H1 (cell line): Measurements from ENCODE around the gene KXD1. TPM values are rescaled to one million over a fixed set of nuclear protein-coding genes. Genes with fewer than 3 reads are reported as not detected.
A peak's percentile ranks its signal among the peaks of the same experiment; 100 is the strongest.

Experiments used
- CTCF ChIA-PET: fragments of 300-600 bp; sonication (Branson Sonifier 250); formaldehyde crosslinking; loops from one replicate; lab custom pipeline; 2021; ENCODE audit not compliant: partially characterized antibody; lab: Charles Lee
- POLR2A ChIA-PET: fragments of 300-600 bp; sonication (Branson Sonifier 250); formaldehyde crosslinking; loops from one replicate; lab custom pipeline; 2021; ENCODE audit warnings: inconsistent platforms; ENCODE audit not compliant: partially characterized antibody; lab: Charles Lee
- DNase-seq, 2 experiments: peaks; one replicate each; pipeline versions ENCODE4 v3.0.0 to v3.0.0-alpha.2; 2010 to 2022; ENCODE audit warnings: low spot score in 2 of 2, low read depth in 1 of 2, mixed read lengths in 1 of 2
- FAIRE-seq: peaks from 2 replicates; lab custom pipeline; 2011; peaks lifted over from hg19 to GRCh38; lab: Jason Lieb, UNC
- H2AFZ ChIP-seq: 2 replicates; pipeline ENCODE4 v1.8.1; 2012; ENCODE audit warnings: low read length, inconsistent platforms
- H2AK5ac ChIP-seq: 2 replicates; pipeline ENCODE4 v1.6.1; 2013; ENCODE audit warnings: low read depth, low read length
- H2BK120ac ChIP-seq: replicated peaks from 2 replicates; pipeline ENCODE3; 2013; ENCODE audit warnings: low read depth, low read length, inconsistent platforms
- H2BK12ac ChIP-seq: 2 replicates; pipeline ENCODE4 v1.6.1; 2013; ENCODE audit warnings: low read depth, low read length
- H2BK15ac ChIP-seq: 2 replicates; pipeline ENCODE4 v1.6.1; 2013; ENCODE audit warnings: low read length
- H2BK20ac ChIP-seq: 2 replicates; pipeline ENCODE4 v1.6.1; 2013; ENCODE audit warnings: low read length
- H2BK5ac ChIP-seq: 2 replicates; pipeline ENCODE4 v1.6.1; 2013; ENCODE audit warnings: low read depth, low read length
- H3K14ac ChIP-seq: 2 replicates; pipeline ENCODE4 v1.6.1; 2013; ENCODE audit warnings: inconsistent platforms; ENCODE audit not compliant: insufficient read length
- H3K18ac ChIP-seq: 2 replicates; pipeline ENCODE4 v1.6.1; 2013; ENCODE audit warnings: low read length; ENCODE audit errors: extremely low read depth
- H3K23ac ChIP-seq: 2 replicates; pipeline ENCODE4 v1.6.1; 2013; ENCODE audit warnings: inconsistent platforms; ENCODE audit not compliant: insufficient read length
- H3K23me2 ChIP-seq: 2 replicates; pipeline ENCODE4 v1.6.1; 2013; ENCODE audit warnings: low read depth, low read length
- H3K27ac ChIP-seq: 2 replicates; pipeline ENCODE4 v1.6.1; 2011; ENCODE audit warnings: low read depth, low read length, inconsistent platforms
- H3K27me3 ChIP-seq, 4 experiments: replicated peaks in 1 of 4; 1 replicate in 1 of 4; 2 replicates in 3 of 4; pipeline versions ENCODE4 v1.6.1 to v1.8.1; 2011 to 2013; ENCODE audit warnings: low read length in 3 of 4, mild to moderate bottlenecking in 3 of 4, inconsistent platforms in 2 of 4, mixed read lengths in 2 of 4, moderate library complexity in 1 of 4; ENCODE audit not compliant: control insufficient read depth in 3 of 4, insufficient read depth in 3 of 4; ENCODE audit errors: extremely low read depth in 1 of 4
- H3K36me3 ChIP-seq, 4 experiments: 2 replicates each; pipeline versions ENCODE4 v1.6.1 to v1.8.1; 2011 to 2013; ENCODE audit warnings: mild to moderate bottlenecking in 4 of 4, low read length in 3 of 4, moderate library complexity in 2 of 4, control low read depth in 1 of 4, inconsistent platforms in 1 of 4; ENCODE audit not compliant: insufficient read depth in 4 of 4, control insufficient read depth in 2 of 4
- H3K4ac ChIP-seq: replicated peaks from 2 replicates; pipeline ENCODE3; 2013; ENCODE audit warnings: low read length, low read depth, mixed read lengths, inconsistent platforms; ENCODE audit not compliant: insufficient read length
- H3K4me1 ChIP-seq, 4 experiments: replicated peaks in 1 of 4; 1 replicate in 1 of 4; 2 replicates in 3 of 4; pipeline versions ENCODE4 v1.6.1 to v1.8.1; 2011 to 2013; ENCODE audit warnings: low read length in 3 of 4, inconsistent platforms in 2 of 4, mixed read lengths in 1 of 4; ENCODE audit not compliant: insufficient read depth in 4 of 4, control insufficient read depth in 3 of 4
- H3K4me2 ChIP-seq, 2 experiments: 2 replicates each; pipeline versions ENCODE4 v1.6.1 to v1.8.1; 2011 to 2013; ENCODE audit warnings: low read depth in 2 of 2, low read length in 2 of 2, control low read depth in 1 of 2, inconsistent platforms in 1 of 2, mild to moderate bottlenecking in 1 of 2; ENCODE audit not compliant: insufficient read depth in 1 of 2
- H3K4me3 ChIP-seq, 4 experiments: fragments of 200-600, 300-600 bp in 1 of 4; sonication (generic), shearing (Covaris generic), sonication (Bioruptor Twin) in 1 of 4; 2 replicates each; pipeline versions ENCODE4 v1.5.1 to v1.8.1; 2011 to 2016; ENCODE audit warnings: low read length in 4 of 4, low read depth in 3 of 4, control low read depth in 2 of 4, inconsistent platforms in 2 of 4, mild to moderate bottlenecking in 2 of 4, mixed read lengths in 1 of 4, moderate library complexity in 1 of 4; ENCODE audit not compliant: insufficient read depth in 2 of 4; ENCODE audit errors: extremely low read depth in 1 of 4
- H3K56ac ChIP-seq: replicated peaks from 2 replicates; pipeline ENCODE3; 2013; ENCODE audit warnings: low read depth, mild to moderate bottlenecking, mixed read lengths, low read length, inconsistent platforms; ENCODE audit not compliant: insufficient read length
- H3K79me1 ChIP-seq: 2 replicates; pipeline ENCODE4 v1.6.1; 2013; ENCODE audit warnings: low read depth, low read length, control low read depth
- H3K79me2 ChIP-seq, 2 experiments: 2 replicates each; pipeline versions ENCODE4 v1.6.1 to v1.8.1; 2012 to 2013; ENCODE audit warnings: low read length in 2 of 2, mild to moderate bottlenecking in 2 of 2, inconsistent platforms in 1 of 2; ENCODE audit not compliant: insufficient read depth in 2 of 2, control insufficient read depth in 1 of 2
- H3K9ac ChIP-seq, 4 experiments: replicated peaks in 1 of 4; 1 replicate in 1 of 4; 2 replicates in 3 of 4; pipeline versions ENCODE4 v1.6.1 to v1.8.1; 2011 to 2013; ENCODE audit warnings: low read depth in 3 of 4, low read length in 3 of 4, control low read depth in 2 of 4, mild to moderate bottlenecking in 2 of 4, moderate library complexity in 2 of 4, inconsistent platforms in 1 of 4; ENCODE audit errors: extremely low read depth in 1 of 4
- H3K9me3 ChIP-seq, 2 experiments: 2 replicates each; pipeline versions ENCODE4 v1.6.1 to v1.8.1; 2012 to 2013; ENCODE audit warnings: mild to moderate bottlenecking in 2 of 2, moderate library complexity in 2 of 2, control low read depth in 1 of 2, inconsistent platforms in 1 of 2, low read depth in 1 of 2, low read length in 1 of 2, mixed read lengths in 1 of 2; ENCODE audit not compliant: insufficient read depth in 2 of 2
- H4K20me1 ChIP-seq, 2 experiments: replicated peaks in 1 of 2; 2 replicates each; pipeline versions ENCODE3 to v1.8.1; 2011 to 2013; ENCODE audit warnings: inconsistent platforms in 2 of 2, low read length in 2 of 2, mild to moderate bottlenecking in 1 of 2; ENCODE audit not compliant: insufficient read depth in 2 of 2, control insufficient read depth in 1 of 2
- H4K5ac ChIP-seq: 2 replicates; pipeline ENCODE4 v1.6.1; 2013; ENCODE audit warnings: low read length, low read depth, mixed read lengths, inconsistent platforms; ENCODE audit not compliant: insufficient read length
- H4K8ac ChIP-seq: 2 replicates; pipeline ENCODE4 v1.8.0; 2013; ENCODE audit warnings: mild to moderate bottlenecking, moderate library complexity, low read length, inconsistent platforms; ENCODE audit not compliant: insufficient read depth; ENCODE audit errors: extremely low read depth
- H4K91ac ChIP-seq: replicated peaks from 2 replicates; pipeline ENCODE3; 2013; ENCODE audit warnings: low read length, mixed read lengths, inconsistent platforms; ENCODE audit not compliant: insufficient read length
- CBX8 ChIP-seq: fragments of 300-800, 300-1000 bp; sonication (generic); IDR thresholded peaks from 2 replicates; pipeline ENCODE4 v1.7.1; 2016; ENCODE audit warnings: low read depth, low read length, borderline replicate concordance
- EP300 ChIP-seq, 2 experiments: IDR thresholded peaks; 1 replicate in 1 of 2; 2 replicates in 1 of 2; pipeline ENCODE4 v1.6.1; 2011 to 2012; ENCODE audit warnings: low read depth in 2 of 2, low read length in 2 of 2, mild to moderate bottlenecking in 2 of 2, borderline replicate concordance in 1 of 2, inconsistent platforms in 1 of 2, moderate library complexity in 1 of 2
- GABPA ChIP-seq: IDR thresholded peaks from 2 replicates; pipeline ENCODE4 v1.6.1; 2011; ENCODE audit warnings: mild to moderate bottlenecking, low read length, moderate library complexity, borderline replicate concordance; ENCODE audit not compliant: insufficient read depth
- NRF1 ChIP-seq: IDR thresholded peaks from 2 replicates; pipeline ENCODE4 v1.6.1; 2011; ENCODE audit warnings: mild to moderate bottlenecking, low read depth, low read length, improper control_type of control experiment
- POLR2AphosphoS5 ChIP-seq: IDR thresholded peaks from 2 replicates; pipeline ENCODE4 v1.6.1; 2011; ENCODE audit warnings: low read depth, low read length
- POU5F1 ChIP-seq: IDR thresholded peaks from 2 replicates; pipeline ENCODE4 v1.6.1; 2011; ENCODE audit warnings: low read depth, mild to moderate bottlenecking, low read length, moderate library complexity
- RBBP5 ChIP-seq: IDR thresholded peaks from 2 replicates; pipeline ENCODE4 v1.7.1; 2012; ENCODE audit warnings: low read depth, mild to moderate bottlenecking, inconsistent platforms, low read length, moderate library complexity, borderline replicate concordance
- SP2 ChIP-seq: IDR thresholded peaks from 2 replicates; pipeline ENCODE4 v1.6.1; 2012; ENCODE audit warnings: mild to moderate bottlenecking, low read length, inconsistent platforms
- TCF12 ChIP-seq: IDR thresholded peaks from 2 replicates; pipeline ENCODE4 v1.6.1; 2011; ENCODE audit warnings: low read depth, mild to moderate bottlenecking, low read length
- WGBS, 2 experiments: shearing (Covaris generic) in 1 of 2; methylation state at CpG; one replicate each; pipeline versions ENCODE4 v1.1.6 to v1.1.7; 2013 to 2015; ENCODE audit warnings: low lambda C conversion rate in 2 of 2, mixed read lengths in 2 of 2, inconsistent platforms in 1 of 2, low coverage in 1 of 2, missing lambda C conversion rate in 1 of 2; ENCODE audit not compliant: insufficient replicate concordance in 2 of 2, insufficient coverage in 1 of 2, insufficient read length in 1 of 2; ENCODE audit errors: extremely low coverage in 1 of 2, missing lambda C conversion rate in 1 of 2; 5-methylcytosine and 5-hydroxymethylcytosine counted together
- polyA plus RNA-seq, 7 experiments: library from polyadenylated mRNA; depleted of rRNA in 3 of 7; stranded (reverse) in 5 of 7; unstranded in 2 of 7; fragments of >200 nt in 5 of 7; fragments of 200-250 nt in 2 of 7; gene quantifications; 1 replicate in 5 of 7; 2 replicates in 1 of 7; 4 replicates in 1 of 7; pipeline versions ENCODE4 v1.2.1 to v1.2.3, GENCODE V29; 2011 to 2013; ENCODE audit warnings: missing spikeins in 2 of 7, mixed read lengths in 2 of 7
- total RNA-seq: library from RNA; stranded (reverse); fragmentation: NEBNext Ultra II Directional; extraction: Animal tissue kit (Norgen Biotek cat#: 25700); gene quantifications from 2 replicates; pipeline ENCODE4 v1.2.1, GENCODE V29; 2021

KXD1 gene
- total and polyA plus RNA-seq, 2 of the 8 experiments (the other 6 are each of a cell fraction or from before 2014, with no cell fraction given), result 115 to 267 TPM

DNA sequence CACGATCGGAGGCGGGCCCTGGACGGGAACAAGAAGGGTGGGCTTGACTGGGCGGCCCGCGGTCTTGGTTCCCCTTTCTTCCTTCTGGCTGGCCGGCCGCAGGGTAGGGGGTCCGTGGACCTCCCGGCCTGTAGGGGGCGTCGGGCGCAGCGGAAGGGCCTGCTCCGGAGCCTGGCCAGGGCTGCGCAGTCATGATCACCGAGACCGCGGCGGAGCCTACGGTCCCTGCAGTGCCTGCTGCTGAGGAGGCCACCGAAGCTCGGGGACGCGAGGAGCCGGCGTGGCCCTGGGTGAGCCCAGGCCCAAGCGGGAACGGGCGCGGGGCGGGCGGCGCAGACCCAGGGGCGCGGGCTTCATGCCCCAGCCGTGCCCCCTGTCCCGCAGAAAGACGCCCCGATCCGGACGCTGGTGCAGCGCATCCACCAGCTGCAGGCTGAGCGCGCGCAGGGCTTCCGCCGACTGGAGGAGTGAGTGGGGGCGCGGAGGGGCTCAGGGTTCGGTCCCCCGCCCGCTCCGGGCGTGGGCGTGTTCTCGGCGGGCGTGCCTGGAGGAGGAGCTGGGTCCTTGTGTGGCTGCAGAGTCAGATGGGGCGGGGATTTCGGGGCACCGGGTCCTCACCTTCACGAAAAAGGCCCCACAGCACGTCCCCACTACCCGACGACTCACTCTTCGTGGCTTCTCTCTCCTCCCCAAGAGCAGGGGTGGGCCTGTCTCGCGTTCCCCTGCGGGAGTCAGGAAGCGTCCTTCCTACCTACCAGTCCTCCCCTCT is 31.1 kb downstream of the KXD1 start, which contains the start of gene REX1BD:
Gene REX1BD, plus strand, starts transcription at position 188 of the 769 bp plus-strand sequence. Its CDS starts 4 bp downstream, at position 192.
- peak within 1 kb of the TSS; percentile 78 to 91 (median 84) for H3K4me3 ChIP-seq
- no peaks in the 10 kb centered on the region for H3K79me2 ChIP-seq
- H2BK5ac ChIP-seq, result peak within 1 kb of the TSS; percentile 86; the same call in 1 of the 2 replicates
- no peak for FAIRE-seq
- H2BK120ac ChIP-seq, result no peak within 1 kb of the TSS
- H3K4me1 ChIP-seq, result peaks cover 2 to 18% (median 12%) of the 10 kb centered on the region in 4 experiments
- peak within 1 kb of the TSS; percentile 91; the same call in 1 of the 2 replicates for H2AFZ ChIP-seq
- no peaks in the 10 kb centered on the region for H3K36me3 ChIP-seq
- H4K20me1 ChIP-seq, result peaks cover 0 to 3% of the 10 kb centered on the region in 2 experiments
- no peak within 1 kb of the TSS for H3K14ac ChIP-seq
- H3K4ac ChIP-seq, result peak within 1 kb of the TSS; percentile 40
- no peak within 1 kb of the TSS for H2AK5ac ChIP-seq
- H2BK20ac ChIP-seq, result no peak within 1 kb of the TSS; the same call in 1 of the 2 replicates
- POLR2A ChIA-PET, result interaction anchor here (0.5 to 10.3 kb wide), 34 partner anchors 7 to 1080 kb away, joined by 3 to 112 read pairs (median 4); partner anchors contain the start of genes CRLF1, FKBP8, ISYNA1 and KXD1
- H3K9me3 ChIP-seq, result no peaks in the 10 kb centered on the region
- peak within 1 kb of the TSS; percentile 86 for H4K8ac ChIP-seq
- H3K56ac ChIP-seq, result peak within 1 kb of the TSS; percentile 84
- DNase-seq, result peak in 1 of 2 experiments; percentile 93
- H3K23me2 ChIP-seq, result peaks cover 11% of the 10 kb centered on the region
- H3K4me2 ChIP-seq, result peak within 1 kb of the TSS; percentile 75 to 95
- peak within 1 kb of the TSS; percentile 65 for H4K5ac ChIP-seq
- 0 out of 2 replicates have a peak within 1 kb of the TSS, but pooled peaks have one; percentile 60 for H2BK12ac ChIP-seq
- H3K27ac ChIP-seq, result peak within 1 kb of the TSS; percentile 94
- H3K18ac ChIP-seq, result peak within 1 kb of the TSS; percentile 97
- peak within 1 kb of the TSS; percentile 91 for H4K91ac ChIP-seq
- H3K9ac ChIP-seq, result peak within 1 kb of the TSS; percentile 71 to 89 (median 87)
- WGBS, 2 experiments, result 1% methylated on average over 67 of the region's 72 CpGs; no CpG with 5 or more reads in 1 of the 2 experiments
- H3K23ac ChIP-seq, result no peak within 1 kb of the TSS
- CTCF ChIA-PET, result interaction anchor here (0.6 to 12.5 kb wide), 40 partner anchors 9 to 199 kb away, joined by 3 to 139 read pairs (median 3); partner anchors contain the start of genes FKBP8 and UBA52
- H3K79me1 ChIP-seq, result no peaks in the 10 kb centered on the region
- peak within 1 kb of the TSS; percentile 89 for H2BK15ac ChIP-seq
- H3K27me3 ChIP-seq, result no peaks in the 10 kb centered on the region; a peak in 1 of 7 replicates
- peak; percentile 78 for TF ChIP-seq POLR2AphosphoS5
- peak; percentile 23 for TF ChIP-seq NRF1
- TF ChIP-seq SP2, result peak; percentile 61; the same call in 1 of the 2 replicates
- no peak for TF ChIP-seq CBX8
- TF ChIP-seq GABPA, result peak; percentile 80; the same call in 1 of the 2 replicates
- TF ChIP-seq TCF12, result no peak
- peak; percentile 51; the same call in 1 of the 2 replicates for TF ChIP-seq RBBP5
- no peak for TF ChIP-seq POU5F1
- TF ChIP-seq EP300 (IDR thresholded peaks at IDR 0.05; ENCODE audit: borderline replicate concordance in 1 of 2, low read depth in 2 of 2, low read length in 2 of 2), result peak in 1 of 2 experiments; percentile 66; a peak in 1 of 3 replicates
